Kidney tubule cell (primary cell): ENCODE measurements around the gene ACTL6B.
A peak's percentile ranks its signal among the peaks of the same experiment; 100 is the strongest.

Experiments used
- DNase-seq: peaks from one replicate; pipeline ENCODE4 v3.0.0-alpha.2; 2018; ENCODE audit warnings: low spot score

ACTL6B gene

DNA sequence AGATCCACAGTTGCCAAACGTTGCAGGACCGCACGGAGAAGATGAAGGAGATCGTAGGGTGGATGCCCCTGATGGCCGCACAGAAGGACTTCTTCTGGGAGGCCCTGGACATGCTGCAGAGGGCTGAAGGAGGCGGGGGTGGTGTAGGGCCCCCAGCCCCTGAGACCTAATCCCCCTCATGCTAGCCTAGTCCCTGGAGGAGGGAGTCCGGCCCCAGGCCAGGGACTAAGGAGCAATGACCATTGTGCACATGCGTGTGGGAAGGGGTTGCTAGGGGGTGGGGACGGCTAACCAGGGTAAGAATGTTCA lies 55.6 kb downstream of the ACTL6B start:
- no peak for DNase-seq

DNA sequence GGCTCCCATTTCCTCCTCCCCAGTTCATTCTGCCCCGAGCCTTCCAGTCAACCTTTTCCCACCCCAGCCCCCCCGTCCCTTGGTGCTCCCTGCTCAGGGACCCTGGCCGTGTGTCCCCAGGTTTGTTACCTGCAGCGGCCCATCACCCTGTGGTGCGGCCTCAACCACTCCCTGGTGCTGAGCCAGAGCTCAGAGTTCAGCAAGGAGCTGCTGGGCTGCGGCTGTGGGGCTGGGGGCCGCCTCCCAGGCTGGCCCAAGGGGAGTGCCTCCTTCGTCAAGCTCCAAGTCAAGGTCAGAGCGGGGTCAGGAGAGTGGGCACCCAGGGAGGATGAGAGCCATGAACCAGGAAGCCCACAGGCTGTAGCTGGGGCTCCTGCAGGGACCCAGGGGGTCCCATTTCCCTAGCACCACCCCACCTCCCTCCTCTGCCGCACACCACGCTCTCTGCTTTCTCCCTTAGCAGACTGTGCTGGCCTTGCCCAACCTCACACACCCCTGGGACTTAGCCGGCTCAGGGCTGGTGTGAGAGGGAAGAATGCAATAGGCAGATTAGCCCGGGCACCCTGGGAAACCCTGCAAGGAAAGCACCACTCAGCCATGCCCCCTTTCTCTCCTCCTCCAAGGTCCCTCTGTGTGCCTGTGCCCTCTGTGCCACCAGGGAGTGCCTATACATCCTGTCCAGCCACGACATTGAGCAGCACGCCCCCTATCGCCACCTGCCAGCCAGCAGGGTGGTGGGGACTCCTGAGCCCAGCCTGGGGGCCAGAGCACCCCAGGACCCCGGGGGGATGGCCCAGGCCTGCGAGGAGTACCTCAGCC lies 56.1 kb downstream of the ACTL6B start:
- no peak for DNase-seq

DNA sequence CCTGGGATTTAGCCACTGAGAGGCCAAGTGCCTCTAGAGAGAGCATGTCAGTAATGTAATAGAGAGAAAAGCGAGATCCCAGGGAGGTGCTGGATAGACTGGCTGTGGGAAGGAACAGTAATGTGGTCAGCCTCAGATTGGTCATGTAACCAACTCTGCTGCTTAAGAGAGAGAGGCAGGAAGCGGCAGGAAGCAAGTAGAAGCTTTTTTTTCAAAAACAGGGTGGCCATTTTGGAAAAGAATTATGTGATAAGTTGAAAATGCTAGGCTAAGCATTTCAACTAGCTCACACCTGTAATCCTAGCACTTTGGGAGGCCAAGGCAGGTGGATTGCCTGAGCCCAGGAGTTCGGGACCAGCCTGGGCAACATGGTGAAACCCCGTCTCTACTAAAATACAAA lies 57.8 kb downstream of the ACTL6B start:
- DNase-seq: peak; percentile 13

DNA sequence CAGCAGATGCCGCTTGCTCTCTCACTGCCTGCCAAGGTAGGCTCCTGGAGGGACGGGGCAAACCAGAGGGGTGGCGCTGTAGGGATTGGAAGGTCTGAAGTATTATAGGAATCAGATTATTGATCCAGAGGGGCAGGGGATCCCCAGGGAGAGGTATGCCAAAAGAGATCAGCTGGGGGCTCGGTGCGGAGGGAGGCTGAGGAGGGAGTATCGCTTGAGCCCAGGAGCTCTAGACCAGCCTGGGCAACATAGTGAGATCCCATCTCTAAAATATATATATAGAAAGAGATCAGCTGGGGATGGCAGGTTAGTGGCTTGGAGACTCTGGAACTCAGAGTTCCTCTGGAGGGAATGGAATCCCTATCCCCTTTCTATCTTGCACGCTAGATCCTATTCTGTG lies 61.1 kb downstream of the ACTL6B start:
- DNase-seq: no peak
